HepG2 (cell line): ENCODE data around the gene PBX4. TPM values are rescaled to one million over a fixed set of nuclear protein-coding genes. Genes with fewer than 3 reads are reported as not detected.
A peak's percentile ranks its signal among the peaks of the same experiment; 100 is the strongest.

Experiments used
- ATF6 ChIP-seq: sonication (generic); formaldehyde crosslinking; conservative IDR thresholded peaks from 2 replicates; pipeline ENCODE4 v1.4.0; 2020; ENCODE audit warnings: missing genetic modification reagents
- BCL6 ChIP-seq: IDR thresholded peaks from 2 replicates; pipeline ENCODE4 v1.6.1; 2016; ENCODE audit warnings: missing genetic modification reagents, missing compliant biosample characterization
- CC2D1A ChIP-seq: sonication (generic); formaldehyde crosslinking; IDR thresholded peaks from 2 replicates; pipeline ENCODE4 v1.8.1; 2023; ENCODE audit warnings: mild to moderate bottlenecking, missing genetic modification reagents
- CEBPB ChIP-seq: IDR thresholded peaks from 2 replicates; pipeline ENCODE4 v1.6.1; 2011; ENCODE audit warnings: low read depth, low read length, improper control_type of control experiment, borderline replicate concordance
- ESRRA ChIP-seq: sonication (generic); formaldehyde crosslinking; IDR thresholded peaks from 2 replicates; pipeline ENCODE4 v1.5.1; 2020; ENCODE audit warnings: mild to moderate bottlenecking, low read depth, missing genetic modification reagents
- GRHL1 ChIP-seq: sonication (generic); formaldehyde crosslinking; conservative IDR thresholded peaks from 2 replicates; pipeline ENCODE4 v1.8.0; 2022; ENCODE audit warnings: missing genetic modification reagents
- KDM4B ChIP-seq: sonication (generic); formaldehyde crosslinking; IDR thresholded peaks from 2 replicates; pipeline ENCODE4 v1.4.0; 2020; ENCODE audit warnings: missing genetic modification reagents
- PHF8 ChIP-seq: sonication (generic); formaldehyde crosslinking; IDR thresholded peaks from 2 replicates; pipeline ENCODE4 v1.5.0; 2020; ENCODE audit warnings: missing genetic modification reagents
- SAP130 ChIP-seq: IDR thresholded peaks from 2 replicates; pipeline ENCODE4 v1.6.1; 2016; ENCODE audit warnings: low read depth
- ZFP82 ChIP-seq: sonication (generic); formaldehyde crosslinking; IDR thresholded peaks from 2 replicates; pipeline ENCODE4 v1.5.1; 2020; ENCODE audit warnings: mild to moderate bottlenecking, missing genetic modification reagents, borderline replicate concordance
- ZMAT3 ChIP-seq: sonication (generic); formaldehyde crosslinking; conservative IDR thresholded peaks from 2 replicates; pipeline ENCODE4 v1.7.0; 2021; ENCODE audit warnings: missing genetic modification reagents
- ZNF646 ChIP-seq: sonication (generic); formaldehyde crosslinking; IDR thresholded peaks from 2 replicates; pipeline ENCODE4 v1.9.0; 2021; ENCODE audit warnings: mild to moderate bottlenecking, missing genetic modification reagents
- polyA plus RNA-seq, 8 experiments: library from polyadenylated mRNA; depleted of rRNA in 3 of 8; stranded (reverse) in 7 of 8; unstranded in 1 of 8; fragments of >200 nt; fragmentation: Illumina TruSeq in 4 of 8; extraction: Trizol in 4 of 8; gene quantifications; 2 replicates each; pipeline versions ENCODE4 v1.2.1 to v1.2.3, GENCODE V29; 2011 to 2016; ENCODE audit warnings: low read depth in 4 of 8, missing spikeins in 1 of 8, mixed read lengths in 1 of 8; ENCODE audit not compliant: insufficient read depth in 1 of 8
- total RNA-seq, 5 experiments: library from RNA; depleted of rRNA; stranded (reverse); fragments of >200 nt; fragmentation: Illumina TruSeq; extraction: Trizol; gene quantifications; 2 replicates each; pipeline ENCODE4 v1.2.3, GENCODE V29; 2016; ENCODE audit warnings: low read depth in 1 of 5
- TF ChIP-seq, protein P1 (sequence below): sonication (generic); formaldehyde crosslinking; IDR thresholded peaks from 2 replicates; pipeline ENCODE4 v1.5.0; 2020; ENCODE audit warnings: missing genetic modification reagents
- TF ChIP-seq, protein P2 (sequence below): fragments of 450-650 bp; IDR thresholded peaks from 2 replicates; pipeline ENCODE4 v1.6.1; 2017; ENCODE audit warnings: mild to moderate bottlenecking

The PBX4 gene
- total and polyA plus RNA-seq, 2 of the 13 experiments (the other 11 are each of a cell fraction or from before 2014, with no cell fraction given) = not detected

DNA sequence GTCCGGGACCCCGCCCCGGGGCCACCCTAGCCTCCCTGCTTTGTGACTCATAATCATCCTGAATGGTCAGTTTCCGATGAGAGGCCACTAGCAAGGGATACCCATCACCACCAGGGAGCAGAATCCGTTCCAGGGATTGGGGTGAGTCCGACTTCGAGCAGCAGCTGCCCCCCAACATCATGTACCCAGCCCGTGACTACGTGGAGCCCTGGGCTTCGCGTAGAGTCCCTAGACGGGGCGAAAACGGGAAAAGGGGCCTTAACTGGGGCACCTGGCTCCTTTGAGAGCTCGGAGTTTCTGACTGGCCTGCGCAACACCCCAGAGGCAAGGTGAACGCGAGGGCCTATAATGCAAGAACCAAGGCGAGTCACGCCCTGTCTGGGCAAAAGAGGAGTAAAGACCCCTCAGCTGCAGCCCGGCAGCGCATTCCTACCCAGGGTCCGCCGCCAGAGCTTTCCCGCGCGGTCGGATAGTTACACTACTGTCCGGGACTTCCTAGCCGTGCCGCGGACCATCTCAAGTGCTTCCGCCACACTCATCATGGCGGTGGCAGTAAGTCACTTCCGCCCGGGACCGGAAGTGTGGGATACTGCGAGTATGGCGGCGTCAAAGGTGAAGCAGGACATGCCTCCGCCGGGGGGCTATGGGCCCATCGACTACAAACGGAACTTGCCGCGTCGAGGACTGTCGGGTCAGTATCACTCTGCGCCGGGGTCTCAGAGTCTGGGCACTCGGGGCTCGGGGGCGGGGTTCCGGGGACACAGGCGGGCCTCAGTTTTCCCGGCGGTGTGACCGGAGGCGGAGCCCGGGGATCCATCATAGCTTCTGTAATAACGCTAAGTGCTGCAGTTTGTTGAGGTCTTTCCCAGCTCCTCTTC, 102.6 kb downstream of the PBX4 start, which contains the start of gene NDUFA13 (continued):
- peak; percentile 98 for TF ChIP-seq ZMAT3 (CRISPR knock-in tag)
- TF ChIP-seq GRHL1 (CRISPR knock-in tag) = no peak
- no peak for TF ChIP-seq ATF6 (CRISPR knock-in tag)
- peak; percentile 41; the same call in 1 of the 2 replicates for TF ChIP-seq ESRRA (CRISPR knock-in tag)
- peak; percentile 90 for TF ChIP-seq KDM4B (CRISPR knock-in tag)
- TF ChIP-seq ZFP82 (CRISPR knock-in tag) = no peak
- no peak for TF ChIP-seq CEBPB
- no peak for TF ChIP-seq CC2D1A (CRISPR knock-in tag)
- peak; percentile 97 for TF ChIP-seq PHF8 (CRISPR knock-in tag)
- peak; percentile 98 for TF ChIP-seq SAP130 (CRISPR knock-in tag)
- no peak for TF ChIP-seq ZNF646 (CRISPR knock-in tag)
- TF ChIP-seq, protein P1, sequence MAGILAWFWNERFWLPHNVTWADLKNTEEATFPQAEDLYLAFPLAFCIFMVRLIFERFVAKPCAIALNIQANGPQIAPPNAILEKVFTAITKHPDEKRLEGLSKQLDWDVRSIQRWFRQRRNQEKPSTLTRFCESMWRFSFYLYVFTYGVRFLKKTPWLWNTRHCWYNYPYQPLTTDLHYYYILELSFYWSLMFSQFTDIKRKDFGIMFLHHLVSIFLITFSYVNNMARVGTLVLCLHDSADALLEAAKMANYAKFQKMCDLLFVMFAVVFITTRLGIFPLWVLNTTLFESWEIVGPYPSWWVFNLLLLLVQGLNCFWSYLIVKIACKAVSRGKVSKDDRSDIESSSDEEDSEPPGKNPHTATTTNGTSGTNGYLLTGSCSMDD (CRISPR knock-in tag) = no peak
- TF ChIP-seq, protein P2, sequence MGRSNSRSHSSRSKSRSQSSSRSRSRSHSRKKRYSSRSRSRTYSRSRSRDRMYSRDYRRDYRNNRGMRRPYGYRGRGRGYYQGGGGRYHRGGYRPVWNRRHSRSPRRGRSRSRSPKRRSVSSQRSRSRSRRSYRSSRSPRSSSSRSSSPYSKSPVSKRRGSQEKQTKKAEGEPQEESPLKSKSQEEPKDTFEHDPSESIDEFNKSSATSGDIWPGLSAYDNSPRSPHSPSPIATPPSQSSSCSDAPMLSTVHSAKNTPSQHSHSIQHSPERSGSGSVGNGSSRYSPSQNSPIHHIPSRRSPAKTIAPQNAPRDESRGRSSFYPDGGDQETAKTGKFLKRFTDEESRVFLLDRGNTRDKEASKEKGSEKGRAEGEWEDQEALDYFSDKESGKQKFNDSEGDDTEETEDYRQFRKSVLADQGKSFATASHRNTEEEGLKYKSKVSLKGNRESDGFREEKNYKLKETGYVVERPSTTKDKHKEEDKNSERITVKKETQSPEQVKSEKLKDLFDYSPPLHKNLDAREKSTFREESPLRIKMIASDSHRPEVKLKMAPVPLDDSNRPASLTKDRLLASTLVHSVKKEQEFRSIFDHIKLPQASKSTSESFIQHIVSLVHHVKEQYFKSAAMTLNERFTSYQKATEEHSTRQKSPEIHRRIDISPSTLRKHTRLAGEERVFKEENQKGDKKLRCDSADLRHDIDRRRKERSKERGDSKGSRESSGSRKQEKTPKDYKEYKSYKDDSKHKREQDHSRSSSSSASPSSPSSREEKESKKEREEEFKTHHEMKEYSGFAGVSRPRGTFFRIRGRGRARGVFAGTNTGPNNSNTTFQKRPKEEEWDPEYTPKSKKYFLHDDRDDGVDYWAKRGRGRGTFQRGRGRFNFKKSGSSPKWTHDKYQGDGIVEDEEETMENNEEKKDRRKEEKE = no peak
- peak; percentile 34; the same call in 1 of the 2 replicates for TF ChIP-seq BCL6
